GM18526 (cell line): ENCODE measurements around the gene SLC9A2.

ENCODE experiments used
- POLR2A ChIP-seq: IDR thresholded peaks from 3 replicates; pipeline ENCODE4 v1.6.1; 2011; ENCODE audit not compliant: insufficient read length; ENCODE audit errors: extremely low read depth

The SLC9A2 gene

GRCh38 chr2:102660070-102660469, 40.7 kb downstream of the SLC9A2 start:
- TF ChIP-seq POLR2A, result no peak

DNA sequence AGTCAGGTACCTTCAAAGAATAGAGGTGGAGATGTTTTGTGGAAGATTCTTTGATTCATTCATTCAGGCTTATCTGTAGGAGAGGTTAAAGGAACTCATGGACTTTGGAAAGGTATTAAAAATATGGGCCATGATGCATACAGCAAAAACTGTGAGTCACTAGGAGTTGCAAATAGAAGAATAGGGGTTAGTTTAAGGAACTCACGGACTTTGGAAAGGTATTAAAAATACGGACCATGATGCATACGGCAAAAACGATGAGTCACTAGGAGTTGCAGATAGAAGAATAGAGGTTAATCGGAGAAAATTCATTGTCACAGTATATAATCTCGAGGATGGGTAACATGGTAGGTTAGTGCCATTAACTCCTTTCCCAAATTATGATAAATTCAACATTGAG, 41.2 kb downstream of the SLC9A2 start:
- no peak for TF ChIP-seq POLR2A

DNA sequence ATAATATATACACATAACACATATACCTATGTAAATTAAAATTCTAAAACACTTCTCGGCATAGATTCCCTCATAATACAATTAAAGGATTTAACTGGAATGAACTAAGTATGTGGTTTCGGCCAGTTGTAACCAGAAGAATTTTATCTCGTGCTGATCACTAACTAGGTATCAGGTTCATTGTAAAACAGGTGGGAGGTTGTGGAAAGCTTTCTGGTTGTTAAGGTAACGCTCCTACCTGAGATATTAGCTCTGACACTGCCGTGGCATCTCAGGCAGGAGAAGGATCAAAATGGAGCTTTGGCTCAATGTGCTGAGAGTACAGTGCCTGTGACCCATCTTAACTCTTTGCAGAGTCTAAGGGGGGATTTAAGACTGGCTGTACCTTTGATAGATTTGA, 42.5 kb downstream of the SLC9A2 start:
- TF ChIP-seq POLR2A, result no peak

- no peak for TF ChIP-seq POLR2A
Observed at GRCh38 chr2:102662833-102663232, 43.5 kb downstream of the SLC9A2 start.

GRCh38 chr2:102663381-102663780, 44.0 kb downstream of the SLC9A2 start:
- no peak for TF ChIP-seq POLR2A

DNA sequence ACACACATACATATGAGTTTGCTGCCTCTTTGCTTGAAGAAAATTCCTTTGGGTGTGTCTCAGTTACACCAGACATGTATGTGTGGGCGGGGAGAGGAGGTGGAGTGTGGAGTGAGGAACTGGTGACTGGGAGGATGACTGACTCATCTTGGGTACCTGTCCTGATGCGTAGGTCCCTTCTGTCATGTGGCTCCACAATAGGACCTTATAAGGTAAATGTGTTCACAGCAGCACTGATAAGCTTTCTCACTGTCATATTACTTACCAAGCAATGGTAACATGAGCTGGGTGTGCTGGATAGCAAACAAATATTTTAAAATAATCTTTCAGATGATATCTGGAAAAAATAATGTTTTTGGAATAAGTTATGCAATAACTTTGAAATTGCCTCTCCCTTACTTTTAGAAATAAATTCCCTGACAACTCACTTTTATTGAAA, 45.1 kb downstream of the SLC9A2 start:
- TF ChIP-seq POLR2A, result no peak

- no peak for TF ChIP-seq POLR2A
Observed at GRCh38 chr2:102667072-102667471, 47.7 kb downstream of the SLC9A2 start.

DNA sequence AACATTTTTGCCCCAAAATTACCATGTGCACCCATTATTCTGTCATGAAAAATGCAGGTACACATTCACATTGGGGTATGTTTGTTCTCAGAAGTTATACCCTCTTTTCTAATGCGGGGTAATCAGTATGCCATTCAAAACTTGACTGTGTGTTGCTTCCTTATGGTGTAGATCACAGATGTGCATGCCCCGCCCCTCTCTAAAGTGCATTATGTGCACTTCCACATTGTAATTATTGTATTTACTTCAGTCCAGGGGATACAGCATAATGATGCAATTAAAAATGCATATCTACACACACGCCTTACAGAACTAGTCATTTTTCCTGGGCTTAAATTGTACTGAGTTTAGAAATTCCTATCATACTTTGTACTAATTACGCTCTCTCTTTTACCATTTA, 48.8 kb downstream of the SLC9A2 start:
- no peak for TF ChIP-seq POLR2A

DNA sequence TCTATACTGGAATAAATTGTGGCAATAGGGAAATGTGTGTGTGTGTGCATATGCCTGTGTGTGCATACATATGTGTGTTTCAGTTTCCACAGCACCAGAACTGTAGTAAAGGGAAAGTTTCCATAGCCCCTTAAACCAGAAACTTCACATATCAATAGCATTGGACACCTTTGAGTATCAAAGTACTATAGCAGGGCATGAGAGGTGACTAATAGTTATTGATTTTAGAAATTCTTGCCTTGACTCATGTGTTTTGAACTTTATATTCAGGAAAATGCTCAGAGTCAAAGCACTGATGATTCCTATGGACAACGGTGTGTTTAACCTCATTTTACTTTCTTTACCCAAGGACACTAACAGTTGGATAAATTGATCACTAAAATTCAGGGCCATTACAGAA, 50.0 kb downstream of the SLC9A2 start:
- no peak for TF ChIP-seq POLR2A

GRCh38 chr2:102672107-102672776, 52.9 kb downstream of the SLC9A2 start:
- TF ChIP-seq POLR2A, result no peak

- TF ChIP-seq POLR2A, result no peak
Observed at GRCh38 chr2:102674370-102674769, 55.0 kb downstream of the SLC9A2 start.

GRCh38 chr2:102674836-102675235, 55.5 kb downstream of the SLC9A2 start:
- no peak for TF ChIP-seq POLR2A

- no peak for TF ChIP-seq POLR2A
Observed at GRCh38 chr2:102677244-102678215, 58.2 kb downstream of the SLC9A2 start.

DNA sequence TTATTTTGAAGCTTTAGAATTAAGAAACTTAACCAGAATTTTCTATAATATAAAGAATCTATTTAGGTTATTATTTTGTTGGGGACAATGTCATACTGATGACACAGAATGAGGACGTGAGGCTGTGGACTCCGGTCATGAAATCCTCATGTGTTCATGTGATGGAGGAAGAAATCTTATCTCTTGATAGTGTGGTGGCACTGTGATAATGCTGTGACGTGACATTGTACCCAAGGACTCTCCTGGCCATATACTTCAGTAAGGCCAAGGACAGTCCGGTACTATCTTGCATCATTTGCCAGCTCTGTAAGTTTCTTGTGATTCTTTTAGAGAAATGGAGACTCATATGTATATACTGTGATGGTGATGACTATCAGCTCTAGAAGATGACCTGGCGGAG, 59.1 kb downstream of the SLC9A2 start:
- no peak for TF ChIP-seq POLR2A

- TF ChIP-seq POLR2A, result no peak
Observed at GRCh38 chr2:102686479-102687439, 67.4 kb downstream of the SLC9A2 start.
